Upper lobe of left lung (tissue), 4 donors: ENCODE data around the gene UCK2.

Experiments used
- POLR2A ChIP-seq, 4 donors: fragments of 450-650 bp; IDR thresholded peaks; one replicate each; pipeline ENCODE4 v1.5.1; 2016 to 2017; ENCODE audit warnings: antibody characterized with exemption in 4 of 4, mild to moderate bottlenecking in 2 of 4
- TF ChIP-seq, protein P1 (sequence below), 6 experiments: fragments of 450-650 bp in 4 of 6; fragments of 200-600 bp in 2 of 6; sonication (generic) in 2 of 6; IDR thresholded peaks; one replicate each; pipeline ENCODE4 v1.5.1; 2016 to 2019; ENCODE audit warnings: antibody characterized with exemption in 6 of 6

DNA sequence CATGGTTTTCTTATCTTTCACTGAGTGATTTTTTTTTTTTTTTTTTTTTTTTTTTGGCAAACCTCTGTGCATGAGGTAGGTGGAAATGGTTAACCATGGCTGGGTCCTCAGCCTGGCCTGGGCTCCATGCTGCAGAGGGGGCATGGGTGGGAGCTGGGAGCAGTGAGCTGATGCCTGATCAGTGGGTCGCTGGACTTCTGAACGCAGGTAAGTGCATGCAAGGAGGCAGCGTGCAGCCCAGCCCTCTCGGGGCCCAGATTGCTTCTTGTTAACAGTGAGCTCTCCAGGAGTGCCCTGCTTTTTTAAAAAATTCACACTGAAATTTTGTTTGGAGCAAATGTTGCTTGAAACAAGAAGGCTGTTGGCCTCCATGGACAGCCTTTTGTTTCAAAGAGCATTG, 75.2 kb downstream of the UCK2 start:
- TF ChIP-seq, protein P1, sequence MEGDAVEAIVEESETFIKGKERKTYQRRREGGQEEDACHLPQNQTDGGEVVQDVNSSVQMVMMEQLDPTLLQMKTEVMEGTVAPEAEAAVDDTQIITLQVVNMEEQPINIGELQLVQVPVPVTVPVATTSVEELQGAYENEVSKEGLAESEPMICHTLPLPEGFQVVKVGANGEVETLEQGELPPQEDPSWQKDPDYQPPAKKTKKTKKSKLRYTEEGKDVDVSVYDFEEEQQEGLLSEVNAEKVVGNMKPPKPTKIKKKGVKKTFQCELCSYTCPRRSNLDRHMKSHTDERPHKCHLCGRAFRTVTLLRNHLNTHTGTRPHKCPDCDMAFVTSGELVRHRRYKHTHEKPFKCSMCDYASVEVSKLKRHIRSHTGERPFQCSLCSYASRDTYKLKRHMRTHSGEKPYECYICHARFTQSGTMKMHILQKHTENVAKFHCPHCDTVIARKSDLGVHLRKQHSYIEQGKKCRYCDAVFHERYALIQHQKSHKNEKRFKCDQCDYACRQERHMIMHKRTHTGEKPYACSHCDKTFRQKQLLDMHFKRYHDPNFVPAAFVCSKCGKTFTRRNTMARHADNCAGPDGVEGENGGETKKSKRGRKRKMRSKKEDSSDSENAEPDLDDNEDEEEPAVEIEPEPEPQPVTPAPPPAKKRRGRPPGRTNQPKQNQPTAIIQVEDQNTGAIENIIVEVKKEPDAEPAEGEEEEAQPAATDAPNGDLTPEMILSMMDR (IDR thresholded peaks at IDR 0.05), result no peak
- no peak for TF ChIP-seq POLR2A (IDR thresholded peaks at IDR 0.05)
